ENCODE measurements around the gene DEPP1.

Gene DEPP1

GRCh38 chr10:44978213-44978569 is 418 bp downstream of the DEPP1 start:
- no peaks in the 10 kb centered on the region for H3F3A ChIP-seq (ENCODE audit: insufficient read depth)
- no peak overlapping the region for H3K9ac ChIP-seq (ENCODE audit: low read length)
- no peaks in the 10 kb centered on the region for H3K79me2 ChIP-seq (ENCODE audit: insufficient read depth, low read length)
- H4K20me1 ChIP-seq (ENCODE audit: low read depth, low read length): no peaks in the 10 kb centered on the region
- no peak overlapping the region for H3K4me3 ChIP-seq (ENCODE audit: insufficient read depth, low read length, poor library complexity, severe bottlenecking)
- H3K27me3 ChIP-seq (ENCODE audit: low read length): no peaks in the 10 kb centered on the region
- H3K27ac ChIP-seq (ENCODE audit: low read depth, low read length): no peak overlapping the region
- no peaks in the 10 kb centered on the region for H3K36me3 ChIP-seq (ENCODE audit: low read length)
- no peaks in the 10 kb centered on the region for H3K9me3 ChIP-seq (ENCODE audit: insufficient read depth, low read length)
- no peaks in the 10 kb centered on the region for H3K9me2 ChIP-seq (replicated peaks; ENCODE audit: insufficient read depth, low read length)
- no peak overlapping the region for H2AFZ ChIP-seq (ENCODE audit: low read depth, low read length, severe bottlenecking)
- H3K4me2 ChIP-seq (ENCODE audit: low read depth, low read length, poor library complexity, severe bottlenecking): no peak overlapping the region
- TF ChIP-seq EZH2phosphoT487 (conservative IDR thresholded peaks at IDR 0.05; ENCODE audit: low read length) (no peak), CTCF (IDR thresholded peaks at IDR 0.05; ENCODE audit: insufficient read depth, low read length, poor library complexity, severe bottlenecking) (no peak)

GRCh38 chr10:44977287-44978212 is 1.1 kb downstream of the DEPP1 start:
- Histone ChIP-seq H3K79me2 (ENCODE audit: insufficient read depth, low read length) (no peaks in the 10 kb centered on the region), H3K27ac (ENCODE audit: low read depth, low read length) (no peak overlapping the region), H2AFZ (ENCODE audit: low read depth, low read length, severe bottlenecking) (no peak overlapping the region), H3K4me2 (ENCODE audit: low read depth, low read length, poor library complexity, severe bottlenecking) (no peak overlapping the region), H3K36me3 (ENCODE audit: low read length) (no peaks in the 10 kb centered on the region), H3K9me2 (replicated peaks; ENCODE audit: insufficient read depth, low read length) (no peaks in the 10 kb centered on the region), H3K4me3 (ENCODE audit: insufficient read depth, low read length, poor library complexity, severe bottlenecking) (no peak overlapping the region), H3K9ac (ENCODE audit: low read length) (no peak overlapping the region), H3K27me3 (ENCODE audit: low read length) (no peaks in the 10 kb centered on the region), H3F3A (ENCODE audit: insufficient read depth) (no peaks in the 10 kb centered on the region), H3K9me3 (ENCODE audit: insufficient read depth, low read length) (no peaks in the 10 kb centered on the region), H4K20me1 (ENCODE audit: low read depth, low read length) (no peaks in the 10 kb centered on the region)
- no peak for TF ChIP-seq EZH2phosphoT487 (conservative IDR thresholded peaks at IDR 0.05; ENCODE audit: low read length)
- TF ChIP-seq CTCF (IDR thresholded peaks at IDR 0.05; ENCODE audit: insufficient read depth, low read length, poor library complexity, severe bottlenecking): no peak

GRCh38 chr10:44976352-44977198 is 2.0 kb downstream of the DEPP1 start:
- H3K9ac ChIP-seq (ENCODE audit: low read length): no peak overlapping the region
- H3K27me3 ChIP-seq (ENCODE audit: low read length): no peaks in the 10 kb centered on the region

More at GRCh38 chr10:44976352-44977198, 2.0 kb downstream of the DEPP1 start:
- Histone ChIP-seq H3K36me3 (ENCODE audit: low read length) (no peaks in the 10 kb centered on the region), H3K4me2 (ENCODE audit: low read depth, low read length, poor library complexity, severe bottlenecking) (no peak overlapping the region), H2AFZ (ENCODE audit: low read depth, low read length, severe bottlenecking) (no peak overlapping the region), H3K79me2 (ENCODE audit: insufficient read depth, low read length) (no peaks in the 10 kb centered on the region), H3F3A (ENCODE audit: insufficient read depth) (no peaks in the 10 kb centered on the region), H3K4me3 (ENCODE audit: insufficient read depth, low read length, poor library complexity, severe bottlenecking) (no peak overlapping the region), H3K9me3 (ENCODE audit: insufficient read depth, low read length) (no peaks in the 10 kb centered on the region), H3K27ac (ENCODE audit: low read depth, low read length) (no peak overlapping the region), H4K20me1 (ENCODE audit: low read depth, low read length) (no peaks in the 10 kb centered on the region), H3K9me2 (replicated peaks; ENCODE audit: insufficient read depth, low read length) (no peaks in the 10 kb centered on the region)
- TF ChIP-seq EZH2phosphoT487 (conservative IDR thresholded peaks at IDR 0.05; ENCODE audit: low read length) (no peak), CTCF (IDR thresholded peaks at IDR 0.05; ENCODE audit: insufficient read depth, low read length, poor library complexity, severe bottlenecking) (no peak)

Measured in SU-DHL-6 (cell line).